ENCODE results near the gene CEBPG. TPM values are rescaled to one million over a fixed set of nuclear protein-coding genes. Genes with fewer than 3 reads are reported as not detected.

The CEBPG gene
- total and polyA plus RNA-seq, 4 donors = 8.6 to 32.2 (median 26.1) TPM

Other genes starting within 250 kb of the CEBPG start
- gene WDR88, start 241.6 kb upstream of the CEBPG start, total RNA-seq = not detected
- not detected for gene WDR88, start 241.6 kb upstream of the CEBPG start, polyA plus RNA-seq
- gene LRP3, start 179.4 kb upstream of the CEBPG start, total RNA-seq = 10 to 100 TPM; 21.6 to 27.2 TPM
- 10 to 100 TPM in 1 of 2 donors, 1 to 10 TPM in 1; 3.9 to 20.9 TPM for gene LRP3, start 179.4 kb upstream of the CEBPG start, polyA plus RNA-seq
- gene SLC7A10, start 147.9 kb upstream of the CEBPG start, total RNA-seq = under 1 TPM in 1 of 2 donors, not detected in 1; 0.63 TPM
- not detected for gene SLC7A10, start 147.9 kb upstream of the CEBPG start, polyA plus RNA-seq
- gene CEBPA, start 71.2 kb upstream of the CEBPG start, total RNA-seq = 10 to 100 TPM in 1 of 2 donors, 1 to 10 TPM in 1; 6.1 to 10.3 TPM
- gene CEBPA, start 71.2 kb upstream of the CEBPG start, polyA plus RNA-seq = 10 to 100 TPM in 1 of 2 donors, 1 to 10 TPM in 1; 1.0 to 14.3 TPM
- 10 to 100 TPM; 54.3 to 56.6 TPM for gene PEPD, start 148.1 kb downstream of the CEBPG start, total RNA-seq
- gene PEPD, start 148.1 kb downstream of the CEBPG start, polyA plus RNA-seq = 100 to 1,000 TPM in 1 of 2 donors, 10 to 100 TPM in 1; 48.2 to 186 TPM
- 1 to 10 TPM in 1 of 2 donors, under 1 TPM in 1; 0.96 to 1.4 TPM for gene CHST8, start 248.2 kb downstream of the CEBPG start, total RNA-seq
- gene CHST8, start 248.2 kb downstream of the CEBPG start, polyA plus RNA-seq = under 1 TPM in 1 of 2 donors, not detected in 1; 0.36 TPM

Measured in aorta (tissue), 4 donors.